GM18505 (cell line): ENCODE data around the gene CFAP77.

Experiments used
- ATAC-seq: cut with Tn5 transposase; IDR thresholded peaks from one replicate; pipeline ENCODE4 v1.9.1; 2021; ENCODE audit not compliant: unreplicated experiment
- POLR2A ChIP-seq: IDR thresholded peaks from 4 replicates; pipeline ENCODE4 v1.6.1; 2011; ENCODE audit warnings: borderline replicate concordance; ENCODE audit not compliant: insufficient read depth, insufficient read length; ENCODE audit errors: extremely low read depth

Gene CFAP77

DNA sequence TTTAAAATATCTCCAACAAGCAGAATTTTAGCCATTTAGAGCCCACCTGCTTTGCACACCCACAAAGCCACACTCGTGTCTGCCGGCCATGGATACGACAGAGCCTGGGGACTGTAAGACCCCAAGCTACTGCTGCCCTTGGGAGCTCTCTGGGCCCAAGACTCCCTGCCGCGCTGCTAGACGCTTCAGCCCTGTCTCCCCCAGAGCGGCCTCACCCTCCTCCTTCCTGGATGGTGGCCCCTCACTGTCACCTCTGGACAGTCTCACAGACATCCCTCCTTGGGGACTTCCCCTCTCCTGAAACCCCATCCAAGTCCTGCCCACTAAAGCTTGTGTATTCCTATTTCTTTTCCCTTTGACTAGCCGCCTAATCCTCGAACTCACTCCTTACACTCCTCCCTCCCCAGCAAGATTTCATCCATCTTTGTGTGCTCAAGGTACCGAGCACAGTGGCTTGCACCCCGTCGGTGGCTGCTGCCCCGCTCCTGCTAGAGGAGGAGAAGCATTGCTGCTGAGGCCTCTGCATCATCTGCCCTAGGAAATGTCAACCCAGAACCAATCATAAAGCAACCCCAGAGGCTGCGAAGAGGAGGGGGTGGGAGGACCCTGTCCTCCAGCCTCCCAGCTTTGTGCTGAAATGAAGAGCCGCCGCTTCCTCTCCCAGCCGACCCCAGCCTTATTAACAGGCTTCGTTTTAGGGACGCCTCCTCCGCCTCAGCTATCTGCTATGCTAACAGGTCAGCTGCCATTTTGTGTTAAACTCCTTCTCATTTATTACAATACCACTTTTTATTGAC, 71.2 kb downstream of the CFAP77 start:
- no peak for ATAC-seq
- TF ChIP-seq POLR2A = no peak

DNA sequence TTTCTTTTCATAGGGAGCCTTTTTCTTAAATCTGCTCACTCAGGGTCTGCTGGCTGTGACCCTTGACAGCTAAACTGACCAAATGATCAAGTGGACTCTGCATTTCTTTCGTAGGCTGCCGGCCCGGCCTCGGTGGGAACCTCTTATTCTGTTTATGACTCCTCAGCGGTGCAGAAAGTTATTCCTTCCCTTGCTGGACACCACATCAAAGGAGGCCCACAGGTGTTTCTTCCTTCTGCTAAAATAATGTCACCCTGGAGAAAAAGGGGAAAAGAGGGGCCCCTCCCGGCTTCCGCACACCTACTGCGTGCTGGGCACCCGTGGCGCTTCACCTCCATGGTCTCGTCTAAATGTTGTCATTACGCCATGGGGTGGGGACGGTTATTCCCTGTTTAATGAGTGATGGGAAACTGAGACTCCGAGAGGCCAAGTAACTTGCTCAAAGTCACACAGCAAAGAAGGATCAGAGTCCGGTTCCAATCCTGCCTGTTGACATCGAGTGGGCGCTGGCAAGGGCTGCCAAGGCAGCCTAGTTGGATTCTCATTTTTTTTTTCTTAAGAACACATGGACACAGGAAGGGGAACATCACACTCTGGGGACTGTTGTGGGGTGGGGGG, 72.3 kb downstream of the CFAP77 start:
- no peak for TF ChIP-seq POLR2A
- no peak for ATAC-seq

DNA sequence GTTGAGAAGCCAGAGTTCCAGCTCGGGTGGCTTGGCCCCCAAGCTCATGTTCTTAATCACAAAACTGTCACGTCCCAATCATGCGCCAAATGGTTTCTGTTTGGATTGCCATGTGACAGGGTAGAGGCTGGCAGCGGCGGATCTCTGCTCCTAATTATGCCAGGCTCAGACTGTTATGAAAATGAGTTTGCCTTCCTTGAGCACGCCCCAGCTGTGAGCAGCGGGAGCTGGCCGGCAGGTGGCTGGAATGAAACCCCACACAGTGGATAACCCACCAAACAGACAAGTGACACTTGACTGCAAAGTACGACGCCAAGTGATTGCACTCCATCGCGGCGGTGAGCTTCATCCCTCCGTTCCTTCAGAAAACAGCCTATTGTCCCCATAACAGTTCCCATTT, 75.4 kb downstream of the CFAP77 start:
- TF ChIP-seq POLR2A = no peak
- ATAC-seq = no peak

DNA sequence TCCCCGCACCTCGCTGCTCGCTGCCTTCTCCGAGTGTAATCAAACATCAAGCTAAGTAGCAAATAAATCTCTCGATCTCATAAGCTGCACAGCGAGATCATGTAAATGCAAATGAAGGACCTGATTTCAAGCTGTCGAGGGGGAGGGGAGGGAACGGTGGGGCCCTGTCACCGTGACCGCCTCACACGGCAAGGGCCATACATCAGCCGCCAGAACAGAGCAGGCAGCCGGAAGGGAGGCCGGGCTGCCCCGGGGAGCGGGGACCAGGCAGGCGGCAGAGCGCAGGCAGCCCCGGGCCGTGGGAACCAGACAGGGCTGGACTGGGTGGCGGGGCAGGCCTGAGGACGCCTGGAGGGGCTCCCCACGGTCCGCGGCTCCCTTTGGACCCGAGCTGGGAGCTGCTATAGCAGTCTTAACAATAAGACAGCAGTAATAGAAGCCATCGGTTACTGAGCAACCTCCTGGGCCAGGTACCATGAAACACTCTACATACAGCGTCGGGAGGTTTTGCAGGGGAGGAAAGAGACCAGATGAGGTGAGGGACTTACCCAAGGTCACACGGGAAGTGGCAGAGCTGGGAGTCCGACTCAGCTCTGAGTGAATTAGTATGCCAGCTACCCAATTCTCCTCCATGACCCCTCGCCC, 76.8 kb downstream of the CFAP77 start:
- TF ChIP-seq POLR2A = no peak
- ATAC-seq = no peak

DNA sequence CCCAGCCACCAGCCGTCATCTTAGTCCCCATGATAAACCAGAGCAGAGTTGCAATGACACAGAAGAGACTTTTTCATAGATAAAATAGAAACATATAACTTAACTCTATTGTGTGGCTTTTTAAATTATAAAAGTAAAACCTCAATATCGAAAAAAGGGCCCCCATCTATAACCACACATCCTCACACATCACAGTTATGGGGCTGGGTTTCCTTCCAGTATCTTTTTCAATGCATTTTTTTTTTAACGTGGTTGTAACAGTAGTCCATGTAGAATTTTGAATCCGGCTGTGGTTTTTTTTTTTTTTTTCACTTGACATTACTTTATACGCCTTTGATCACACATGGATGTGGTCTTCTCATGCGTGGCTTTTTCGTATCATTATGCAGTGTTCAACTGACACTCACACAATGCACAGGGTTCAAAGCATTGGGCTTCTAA, 77.4 kb downstream of the CFAP77 start:
- no peak for TF ChIP-seq POLR2A

DNA sequence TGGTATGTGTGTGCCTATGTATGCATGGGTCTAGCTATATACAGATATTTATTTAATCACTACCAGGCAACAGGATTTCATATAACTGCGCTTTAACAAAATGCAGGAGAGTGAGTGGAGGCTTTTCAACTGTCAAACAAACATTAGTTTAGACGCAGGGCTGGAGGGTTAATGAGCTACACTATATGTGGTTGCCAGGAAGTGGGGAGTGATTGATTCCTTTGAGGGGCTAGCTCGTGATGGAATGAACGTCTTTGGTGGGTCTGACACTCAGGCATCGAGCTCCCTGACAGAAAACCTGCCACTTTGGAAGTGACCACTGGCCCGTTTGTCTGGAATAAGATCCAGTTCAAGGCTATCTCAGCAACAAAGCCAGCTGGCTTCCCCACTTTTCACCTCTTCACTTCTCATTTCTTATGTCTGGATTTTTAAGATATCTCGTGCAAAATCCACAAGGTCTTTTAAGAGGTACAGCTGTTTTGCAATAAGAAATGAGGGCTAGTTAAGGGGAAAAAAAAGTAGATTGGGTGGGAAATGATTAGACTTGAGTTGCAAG, 78.0 kb downstream of the CFAP77 start:
- no peak for ATAC-seq
- TF ChIP-seq POLR2A = no peak

More for the DNA sequence above, 77.4 kb downstream of the CFAP77 start:
- no peak for ATAC-seq

DNA sequence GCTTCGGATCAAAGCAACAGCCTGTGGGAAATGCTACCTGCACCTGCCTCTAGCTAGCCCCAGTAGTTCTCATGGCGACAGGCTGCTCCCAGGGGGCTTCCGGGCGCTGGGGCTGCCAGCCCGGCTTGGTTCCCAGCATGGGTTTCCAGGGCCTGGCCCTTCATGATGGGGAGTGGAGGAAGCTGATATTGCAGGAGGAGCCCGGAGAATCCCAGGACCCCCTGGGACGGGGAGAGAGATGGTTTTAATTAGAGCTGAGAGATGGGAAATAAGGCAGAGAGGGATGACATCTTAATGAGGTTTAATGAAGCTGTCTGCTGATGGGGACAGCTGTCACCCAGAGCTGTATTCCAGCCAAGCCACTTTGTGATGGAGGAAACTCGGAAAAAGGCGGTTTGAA, 78.6 kb downstream of the CFAP77 start:
- ATAC-seq = no peak
- no peak for TF ChIP-seq POLR2A

DNA sequence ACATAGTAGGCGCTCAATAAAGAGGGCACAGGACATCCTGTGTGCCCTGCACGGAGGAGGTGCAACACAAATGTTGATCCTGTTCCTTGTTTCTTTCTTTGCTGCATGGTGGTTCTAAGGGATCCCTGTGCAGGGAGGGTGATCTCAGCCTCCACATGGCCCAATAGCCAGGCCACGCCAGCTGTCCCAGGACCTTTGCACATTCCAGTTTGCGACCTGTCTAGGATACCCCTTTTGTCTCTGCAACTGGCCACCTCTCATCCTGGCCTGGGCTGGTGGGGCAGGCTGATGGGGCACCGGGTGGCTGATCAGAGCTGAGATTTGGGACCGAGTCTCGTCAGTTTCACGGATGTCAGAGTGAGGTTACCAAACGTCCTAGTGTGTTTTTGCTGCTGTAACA, 79.5 kb downstream of the CFAP77 start:
- TF ChIP-seq POLR2A = no peak
- ATAC-seq = no peak

DNA sequence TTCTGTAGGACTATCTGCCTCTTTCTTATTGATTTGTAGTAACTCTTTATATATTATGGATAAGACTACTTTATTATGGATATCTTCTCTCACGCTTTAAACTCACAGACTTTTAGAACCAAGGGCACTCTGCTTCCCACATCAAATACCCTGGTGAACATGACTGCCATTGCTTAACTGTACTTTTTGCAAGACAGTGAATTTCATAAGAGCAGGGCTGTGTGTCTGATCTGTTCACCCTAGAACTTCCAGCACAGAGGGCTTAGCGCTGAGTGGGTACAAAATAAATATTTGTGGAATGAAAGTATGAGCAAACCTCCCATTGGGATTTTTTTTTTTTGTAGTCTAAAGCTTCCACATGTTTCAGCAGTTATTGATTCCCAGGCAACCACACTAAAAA, 84.8 kb downstream of the CFAP77 start:
- no peak for TF ChIP-seq POLR2A
- ATAC-seq = no peak

DNA sequence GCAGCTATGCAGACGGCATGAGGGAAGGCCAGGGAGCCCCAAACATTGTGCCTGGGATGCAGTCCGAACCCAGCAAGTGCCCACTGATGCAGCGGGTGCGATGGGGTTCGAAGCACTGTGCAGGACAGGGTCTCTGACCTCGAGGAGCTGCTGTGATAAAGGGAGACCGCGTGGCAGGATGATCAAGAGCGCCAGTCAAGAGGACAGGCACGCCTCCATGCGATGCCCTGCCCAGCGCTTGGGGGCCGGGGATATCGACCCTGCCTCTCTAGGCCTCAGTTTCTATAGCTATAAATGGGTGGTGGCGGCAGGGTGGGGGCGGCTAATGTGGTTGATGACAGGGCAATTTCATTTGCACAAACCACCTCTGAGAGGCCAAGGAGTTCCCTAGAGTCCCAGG, 87.7 kb downstream of the CFAP77 start:
- no peak for ATAC-seq

DNA sequence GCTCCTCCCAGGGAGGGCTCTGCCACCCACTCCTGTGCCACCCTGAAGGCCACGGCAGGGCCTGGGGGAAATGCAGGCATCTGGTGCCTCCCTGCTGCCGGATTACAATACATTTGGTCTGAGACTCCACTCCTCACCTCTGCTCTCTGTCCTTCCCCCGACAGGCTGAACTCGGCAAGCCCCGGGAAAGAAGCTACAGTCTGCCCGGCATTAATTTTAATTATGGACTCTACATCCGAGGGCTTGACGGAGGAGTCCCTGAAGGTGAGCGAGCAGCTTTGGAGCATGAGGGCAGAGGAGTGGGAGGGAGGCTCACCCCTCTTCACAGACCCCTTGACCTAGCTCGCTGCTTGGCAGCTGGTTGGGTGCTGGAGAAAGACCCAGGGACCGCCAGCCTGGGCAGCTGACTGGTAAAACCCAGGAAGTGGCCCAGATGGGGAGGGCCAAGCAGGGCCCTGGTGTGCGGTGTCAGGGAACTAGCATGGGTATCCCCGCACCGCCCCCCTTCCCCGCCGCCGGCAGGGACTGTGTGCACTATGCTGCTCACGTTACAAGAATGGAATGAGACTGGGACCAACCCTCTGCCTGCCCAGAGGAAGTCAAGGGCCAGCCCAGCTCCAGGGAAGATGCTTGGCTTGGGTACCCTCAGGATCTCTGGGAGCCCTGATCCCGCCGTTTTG, 88.7 kb downstream of the CFAP77 start:
- TF ChIP-seq POLR2A = no peak
- no peak for ATAC-seq

More for the DNA sequence above, 87.7 kb downstream of the CFAP77 start:
- no peak for TF ChIP-seq POLR2A

DNA sequence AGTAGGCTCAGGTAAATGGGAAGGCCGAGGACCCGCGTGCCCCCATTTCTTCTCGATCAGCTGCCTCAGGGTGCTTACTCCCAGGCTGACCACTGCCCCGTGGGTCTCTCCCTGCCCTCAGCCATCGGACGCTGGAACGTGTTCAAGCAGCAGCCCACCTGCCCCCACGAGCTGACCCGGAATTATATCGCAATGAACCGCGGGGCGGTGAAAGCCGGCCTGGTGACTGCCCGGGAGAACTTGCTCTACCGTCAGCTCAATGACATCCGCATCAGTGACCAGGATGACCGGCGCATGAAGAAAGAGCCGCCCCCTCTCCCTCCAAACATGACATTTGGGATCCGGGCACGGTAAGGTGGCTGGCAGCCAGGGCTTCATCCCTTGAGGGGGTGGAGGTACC, 89.2 kb downstream of the CFAP77 start:
- ATAC-seq = no peak
- no peak for TF ChIP-seq POLR2A

DNA sequence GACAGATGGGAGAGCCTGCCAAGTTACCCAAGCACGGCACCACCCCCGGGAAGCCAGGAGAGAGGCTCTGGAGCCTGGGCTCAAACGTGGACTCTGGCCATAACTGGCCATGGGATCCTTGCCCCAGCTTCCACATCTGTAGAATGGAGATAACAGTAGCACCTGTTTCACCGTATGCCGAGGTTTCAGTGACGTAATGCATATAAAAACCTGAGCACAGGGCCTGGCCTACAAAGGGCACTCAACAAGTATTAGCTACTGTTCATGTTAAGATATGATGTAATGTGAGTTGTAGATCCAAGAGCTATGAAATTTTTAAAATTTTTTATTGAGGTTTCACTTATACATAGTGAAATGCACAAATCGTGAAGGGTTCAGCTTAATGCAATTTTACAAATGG, 90.2 kb downstream of the CFAP77 start:
- ATAC-seq = no peak
- TF ChIP-seq POLR2A = no peak
